Measurements from ENCODE around the gene PPIL1.
"Not testable (repeated sequence)": the region's sequence is repeated elsewhere in the genome, so short reads cannot be mapped to it uniquely, and the experiment has no call there.

PPIL1 gene

GRCh38 chr6:36814249-36814648 is 60.4 kb downstream of the PPIL1 start:
- DNase-seq: no peak

GRCh38 chr6:36813526-36813925 is 61.1 kb downstream of the PPIL1 start:
- DNase-seq: no peak

- not testable (repeated sequence) for DNase-seq
These were observed 61.6 kb downstream of the PPIL1 start for GRCh38 chr6:36813047-36813446.

- no peak for DNase-seq
These were observed 64.4 kb downstream of the PPIL1 start for GRCh38 chr6:36809941-36810803.

GRCh38 chr6:36809156-36809555 is 65.4 kb downstream of the PPIL1 start:
- no peak for DNase-seq

- no peak for DNase-seq
These were observed 66.0 kb downstream of the PPIL1 start for GRCh38 chr6:36808634-36809033.

- DNase-seq: no peak
These were observed 66.9 kb downstream of the PPIL1 start for GRCh38 chr6:36807750-36808149.

- DNase-seq: no peak
These were observed 67.5 kb downstream of the PPIL1 start for GRCh38 chr6:36807143-36807542.

GRCh38 chr6:36805917-36806316 is 68.7 kb downstream of the PPIL1 start:
- no peak for DNase-seq

- no peak for DNase-seq
These were observed 69.4 kb downstream of the PPIL1 start for GRCh38 chr6:36805096-36805797.

All from fibroblast of skin of abdomen (primary cell).